ENCODE data around the gene MAPK8IP1.

GRCh38 chr11:45877845-45878244, 7.6 kb upstream of the MAPK8IP1 start:
- no peak for TF ChIP-seq CTCF (IDR thresholded peaks at IDR 0.05 in 8 of 11, conservative IDR thresholded peaks at IDR 0.05 in 3 of 11)
- TF ChIP-seq POLR2A (IDR thresholded peaks at IDR 0.05): no peak
